Lung (tissue), 12 donors: Measurements from ENCODE around the gene CASP12. TPM values are rescaled to one million over a fixed set of nuclear protein-coding genes. Genes with fewer than 3 reads are reported as not detected.

Experiments
- ATAC-seq: fragments of 200-7000 bp; cut with Tn5 transposase; one replicate; pipeline ENCODE4 v1.9.1; 2020; ENCODE audit warnings: moderate number of reproducible peaks; ENCODE audit not compliant: insufficient read depth, low FRiP score
- DNase-seq, 3 donors: peaks; one replicate each; pipeline ENCODE4 v3.0.0-alpha.2; 2013 to 2017
- H3K27ac ChIP-seq, 2 donors: one replicate each; pipeline ENCODE4 v1.5.1; 2013; ENCODE audit warnings: mild to moderate bottlenecking in 2 of 2, moderate library complexity in 2 of 2, control low read depth in 1 of 2, inconsistent platforms in 1 of 2, low read depth in 1 of 2, low read length in 1 of 2
- H3K27me3 ChIP-seq, 3 donors: one replicate each; pipeline ENCODE4 v1.5.1; 2013; ENCODE audit warnings: low read length in 2 of 3; ENCODE audit not compliant: control insufficient read depth in 3 of 3, insufficient read depth in 3 of 3
- H3K36me3 ChIP-seq, 4 donors: one replicate each; pipeline ENCODE4 v1.5.1; 2013; ENCODE audit warnings: low read length in 4 of 4, mild to moderate bottlenecking in 1 of 4, moderate library complexity in 1 of 4; ENCODE audit not compliant: control insufficient read depth in 4 of 4, insufficient read depth in 4 of 4
- H3K4me1 ChIP-seq, 5 donors: one replicate each; pipeline ENCODE4 v1.5.1; 2013; ENCODE audit warnings: low read length in 5 of 5, mild to moderate bottlenecking in 2 of 5, moderate library complexity in 1 of 5; ENCODE audit not compliant: control insufficient read depth in 5 of 5, insufficient read depth in 5 of 5
- H3K4me3 ChIP-seq: one replicate; pipeline ENCODE4 v1.5.1; 2013; ENCODE audit warnings: mild to moderate bottlenecking, control low read depth, moderate library complexity
- H3K9ac ChIP-seq, 2 donors: one replicate each; pipeline ENCODE4 v1.5.1; 2013; ENCODE audit warnings: low read length in 2 of 2, control low read depth in 1 of 2; ENCODE audit not compliant: insufficient read depth in 1 of 2
- H3K9me3 ChIP-seq, 4 donors: one replicate each; pipeline ENCODE4 v1.5.1; 2013; ENCODE audit warnings: low read length in 3 of 4, mild to moderate bottlenecking in 1 of 4, moderate library complexity in 1 of 4; ENCODE audit not compliant: control insufficient read depth in 4 of 4, insufficient read depth in 3 of 4
- WGBS, 2 donors: extraction: QIAGEN DNeasy Blood & Tissue Kit; methylation state at CpG; one replicate each; pipeline ENCODE4 v1.1.7; 2013; 5-methylcytosine and 5-hydroxymethylcytosine counted together
- polyA plus RNA-seq, 2 donors: library from polyadenylated mRNA; stranded (reverse); fragments of 200-250 nt; gene quantifications; one replicate each; pipeline ENCODE4 v1.2.1, GENCODE V29; 2013
- total RNA-seq, 2 donors: library from RNA; depleted of rRNA in 1 of 2; stranded (reverse); fragments of >200 nt in 1 of 2; gene quantifications; one replicate each; pipeline ENCODE4 v1.2.1, GENCODE V29; 2014 to 2021
- TF ChIP-seq, protein P1 (sequence below): IDR thresholded peaks from 2 replicates; pipeline ENCODE4 v1.5.1; 2012; ENCODE audit warnings: mild to moderate bottlenecking; ENCODE audit errors: control extremely low read depth, extremely low read depth
- donor health status: control.
- donor health status: control.
- donor health status: Bipolar disorder and iron deficiency.
- donor health status: healthy.
- donor health status: DM: yes; HTN: yes; CAD: no.

CASP12 gene
- total and polyA plus RNA-seq, 4 donors: 0.15 to 1.1 (median 0.61) TPM

DNA sequence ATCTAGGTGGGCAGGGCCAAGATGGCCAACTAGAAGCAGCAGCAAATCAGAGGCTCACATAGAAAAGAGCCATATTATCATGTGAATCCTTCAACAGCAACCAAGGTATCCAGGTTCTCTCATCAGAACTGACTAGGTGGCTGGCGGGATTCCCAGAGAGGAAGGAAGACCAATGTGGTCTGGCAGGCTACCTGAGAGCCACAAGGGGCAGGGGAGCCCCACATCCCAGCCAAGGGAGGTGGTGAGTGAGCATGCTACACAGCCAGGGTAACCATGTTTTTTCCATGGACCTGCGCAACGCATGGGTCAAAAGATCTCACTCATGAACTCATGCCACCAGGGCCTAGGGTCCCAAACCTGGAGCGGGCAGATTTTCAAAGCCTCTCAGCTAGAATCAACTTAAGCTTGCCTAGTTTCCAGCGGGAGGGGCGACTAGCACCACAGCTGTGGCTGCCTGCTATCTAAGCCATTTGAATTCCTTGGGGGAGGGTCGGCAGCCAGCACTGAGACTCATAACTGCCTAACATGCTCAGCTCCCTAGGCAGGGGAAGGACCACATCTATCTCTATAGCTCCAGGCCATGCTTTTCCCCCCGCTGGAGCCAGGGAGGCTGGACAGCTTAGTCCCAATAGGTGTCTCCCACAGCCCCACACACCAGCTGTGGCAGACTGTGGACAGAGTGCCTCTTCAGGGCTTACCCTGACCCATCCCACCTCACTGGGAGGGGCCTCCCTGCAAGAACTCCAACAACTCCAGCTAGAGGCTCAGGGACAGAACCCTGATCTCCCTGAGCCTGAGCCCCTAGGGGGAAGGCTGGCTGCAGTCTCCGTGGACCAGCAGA lies 28.7 kb upstream of the CASP12 start:
- TF ChIP-seq, protein P1, sequence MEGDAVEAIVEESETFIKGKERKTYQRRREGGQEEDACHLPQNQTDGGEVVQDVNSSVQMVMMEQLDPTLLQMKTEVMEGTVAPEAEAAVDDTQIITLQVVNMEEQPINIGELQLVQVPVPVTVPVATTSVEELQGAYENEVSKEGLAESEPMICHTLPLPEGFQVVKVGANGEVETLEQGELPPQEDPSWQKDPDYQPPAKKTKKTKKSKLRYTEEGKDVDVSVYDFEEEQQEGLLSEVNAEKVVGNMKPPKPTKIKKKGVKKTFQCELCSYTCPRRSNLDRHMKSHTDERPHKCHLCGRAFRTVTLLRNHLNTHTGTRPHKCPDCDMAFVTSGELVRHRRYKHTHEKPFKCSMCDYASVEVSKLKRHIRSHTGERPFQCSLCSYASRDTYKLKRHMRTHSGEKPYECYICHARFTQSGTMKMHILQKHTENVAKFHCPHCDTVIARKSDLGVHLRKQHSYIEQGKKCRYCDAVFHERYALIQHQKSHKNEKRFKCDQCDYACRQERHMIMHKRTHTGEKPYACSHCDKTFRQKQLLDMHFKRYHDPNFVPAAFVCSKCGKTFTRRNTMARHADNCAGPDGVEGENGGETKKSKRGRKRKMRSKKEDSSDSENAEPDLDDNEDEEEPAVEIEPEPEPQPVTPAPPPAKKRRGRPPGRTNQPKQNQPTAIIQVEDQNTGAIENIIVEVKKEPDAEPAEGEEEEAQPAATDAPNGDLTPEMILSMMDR: no peak
- no peak for ATAC-seq

DNA sequence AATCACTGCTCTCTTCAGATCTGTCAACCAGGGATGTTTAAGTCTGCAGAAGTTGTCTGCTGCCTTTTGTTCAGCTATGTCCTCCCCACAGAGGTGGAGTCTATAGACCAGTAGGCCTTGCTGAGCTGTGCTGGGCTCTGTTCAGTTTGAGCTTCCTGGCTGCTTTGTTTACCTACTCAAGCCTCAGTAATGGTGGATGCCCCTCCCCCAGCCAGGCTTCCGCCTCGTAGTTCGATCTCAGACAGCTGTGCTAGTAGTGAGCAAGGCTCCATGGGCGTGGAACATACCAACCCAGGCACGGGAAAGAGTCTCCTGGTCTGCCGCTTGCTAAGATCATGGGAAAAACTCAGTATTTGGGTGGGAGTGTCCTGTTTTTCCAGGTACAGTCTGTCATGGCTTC lies 27.6 kb upstream of the CASP12 start:
- no peak overlapping the region for H3K27ac ChIP-seq
- DNase-seq (no peak), ATAC-seq (no peak)
- no peaks in the 10 kb centered on the region for H3K9me3 ChIP-seq
- H3K4me3 ChIP-seq: no peak overlapping the region
- H3K9ac ChIP-seq: no peak overlapping the region
- TF ChIP-seq, protein P1: no peak
- no peaks in the 10 kb centered on the region for H3K27me3 ChIP-seq
- H3K4me1 ChIP-seq: no peaks in the 10 kb centered on the region
- WGBS, 2 donors: 97% methylated on average over 6 of the region's 6 CpGs
- H3K36me3 ChIP-seq: no peaks in the 10 kb centered on the region

More for the DNA sequence above, 28.7 kb upstream of the CASP12 start:
- H3K27ac ChIP-seq: no peak overlapping the region
- 79 to 82% methylated on average over 9 of the region's 9 CpGs for WGBS, 2 donors
- H3K27me3 ChIP-seq: no peaks in the 10 kb centered on the region
- H3K9ac ChIP-seq: no peak overlapping the region
- H3K36me3 ChIP-seq: no peaks in the 10 kb centered on the region
- H3K4me3 ChIP-seq: no peak overlapping the region
- H3K4me1 ChIP-seq: no peaks in the 10 kb centered on the region
- peak in 2 of 3 donors; percentile 15 to 25 for DNase-seq
- no peaks in the 10 kb centered on the region for H3K9me3 ChIP-seq

DNA sequence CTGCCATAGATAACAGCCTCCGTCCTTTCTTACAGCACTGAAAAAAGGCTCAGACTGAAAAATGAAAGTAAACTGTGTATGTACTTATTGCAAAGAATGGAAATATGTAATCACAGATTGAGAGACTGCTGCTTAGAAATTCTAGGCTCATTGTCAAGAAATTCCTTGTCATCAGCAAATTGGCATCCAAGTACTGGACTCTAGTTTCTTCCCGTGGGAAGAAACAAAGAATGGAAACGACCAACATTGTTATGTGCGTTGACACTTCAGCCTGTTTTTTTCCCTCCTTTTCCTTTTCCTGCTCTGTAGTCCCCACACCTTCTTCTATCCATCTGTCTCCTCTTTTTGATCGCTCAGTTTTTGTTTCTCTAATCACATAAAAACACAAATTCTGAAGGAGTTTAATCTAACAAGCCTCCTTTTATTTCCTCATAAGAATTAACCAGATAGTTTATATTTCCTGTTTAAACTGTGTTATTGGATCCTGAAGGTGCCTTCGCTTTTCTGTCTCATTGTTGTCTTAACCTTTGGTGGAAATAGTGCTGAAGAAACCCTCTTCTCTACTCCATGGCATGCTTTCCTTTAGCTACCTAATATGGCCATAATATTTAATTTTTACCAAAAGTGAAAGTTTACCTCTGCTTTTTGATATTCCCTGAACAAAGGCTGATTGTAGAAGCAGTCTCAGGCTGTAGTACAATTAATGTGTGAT lies 20.0 kb upstream of the CASP12 start:
- TF ChIP-seq, protein P1: no peak
- Histone ChIP-seq H3K9me3 (no peaks in the 10 kb centered on the region), H3K9ac (peak overlapping the region; percentile 17 to 90), H3K27me3 (no peaks in the 10 kb centered on the region), H3K27ac (peak overlapping the region in 1 of 2 donors; percentile 72), H3K4me1 (peaks cover 0 to 11% (median 3%) of the 10 kb centered on the region in 5 donors), H3K4me3 (no peak overlapping the region), H3K36me3 (no peaks in the 10 kb centered on the region)
- WGBS, 2 donors: 13 to 18% methylated on average over 6 of the region's 6 CpGs
- peak; percentile 72 for ATAC-seq
- DNase-seq: peak in 2 of 3 donors; percentile 87 to 90
